GM12878 (cell line): ENCODE data around the gene ERC1. TPM values are rescaled to one million over a fixed set of nuclear protein-coding genes. Genes with fewer than 3 reads are reported as not detected.

Experiments used
- ATAC-seq: fragments of 200-7000 bp; cut with Tn5 transposase; 3 replicates; pipeline ENCODE4 v1.9.1; 2020; ENCODE audit warnings: mild to moderate bottlenecking, moderate library complexity
- BruUV-seq: library from RNA; stranded (reverse); fragments of 400-500 nt; replicated peaks from 2 replicates; lab custom pipeline; 2021; lab: Mats Ljungman, UMichigan
- CTCF ChIA-PET: fragments of 300-600 bp; sonication (Branson Sonifier 250); formaldehyde crosslinking; extraction: SDS; loops from one replicate; lab custom pipeline; 2021; ENCODE audit warnings: inconsistent platforms; lab: Yijun Ruan, JAX
- POLR2A ChIA-PET: fragments of 350-600 bp; formaldehyde crosslinking; extraction: SDS; loops from one replicate; lab custom pipeline; 2021; ENCODE audit warnings: inconsistent platforms; lab: Charles Lee
- RAD21 ChIA-PET: fragments of 300-600 bp; sonication (Branson Sonifier 250); formaldehyde crosslinking; loops from one replicate; lab custom pipeline; 2023; ENCODE audit warnings: antibody characterized with exemption; ENCODE audit not compliant: unreplicated experiment; lab: Charles Lee
- SMC1A ChIA-PET: fragments of 300-600 bp; sonication (Branson Sonifier 250); formaldehyde crosslinking; loops from one replicate; lab custom pipeline; 2023; ENCODE audit not compliant: unreplicated experiment, uncharacterized antibody; lab: Charles Lee
- DNase-seq: peaks from one replicate; pipeline ENCODE4 v3.0.0-alpha.2; 2011; ENCODE audit warnings: low read depth, low spot score
- FAIRE-seq: peaks from 3 replicates; lab custom pipeline; 2011; peaks lifted over from hg19 to GRCh38; lab: Jason Lieb, UNC
- H2AFZ ChIP-seq: 2 replicates; pipeline ENCODE4 v1.6.0; 2011; ENCODE audit warnings: low read depth, low read length, control low read depth; ENCODE audit not compliant: control insufficient read depth
- H3K27ac ChIP-seq: 2 replicates; pipeline ENCODE4 v1.5.1; 2011; ENCODE audit warnings: control low read depth; ENCODE audit not compliant: control insufficient read depth, insufficient read depth
- H3K27me3 ChIP-seq, 2 experiments: replicated peaks in 1 of 2; 2 replicates each; pipeline versions ENCODE4 v1.6.0 to v1.6.1; 2011; ENCODE audit warnings: low read length in 1 of 2; ENCODE audit not compliant: control insufficient read depth in 2 of 2, insufficient read depth in 2 of 2
- H3K36me3 ChIP-seq, 2 experiments: 2 replicates each; pipeline ENCODE4 v1.5.1; 2011; ENCODE audit warnings: low read length in 1 of 2; ENCODE audit not compliant: control insufficient read depth in 2 of 2, insufficient read depth in 2 of 2
- H3K4me1 ChIP-seq: 2 replicates; pipeline ENCODE4 v1.6.1; 2011; ENCODE audit warnings: mild to moderate bottlenecking, low read length, moderate library complexity, mixed read lengths; ENCODE audit not compliant: control insufficient read depth, insufficient read depth
- H3K4me2 ChIP-seq: 2 replicates; pipeline ENCODE4 v1.6.0; 2011; ENCODE audit warnings: control low read depth; ENCODE audit not compliant: control insufficient read depth, insufficient read depth
- H3K4me3 ChIP-seq: fragments of 200-600 bp; sonication (generic); 2 replicates; pipeline ENCODE4 v1.5.1; 2016
- H3K79me2 ChIP-seq: 2 replicates; pipeline ENCODE4 v1.6.0; 2011; ENCODE audit warnings: low read length; ENCODE audit not compliant: control insufficient read depth, insufficient read depth
- H3K9ac ChIP-seq: 2 replicates; pipeline ENCODE4 v1.8.0; 2011; ENCODE audit warnings: low read length, control low read depth, mixed read lengths; ENCODE audit not compliant: control insufficient read depth, insufficient read depth
- H3K9me3 ChIP-seq: replicated peaks from 3 replicates; pipeline ENCODE4 v1.5.1; 2011; ENCODE audit warnings: mild to moderate bottlenecking, low read length; ENCODE audit not compliant: control insufficient read depth, insufficient read depth
- H4K20me1 ChIP-seq: 2 replicates; pipeline ENCODE4 v1.6.0; 2011; ENCODE audit not compliant: control insufficient read depth, insufficient read depth
- SREBF1 ChIP-seq: IDR thresholded peaks from 2 replicates; pipeline ENCODE4 v1.6.1; 2012; ENCODE audit warnings: mild to moderate bottlenecking, low read length
- WGBS: methylation state at CpG from one replicate; pipeline ENCODE4 v1.1.6; 2016; ENCODE audit warnings: low lambda C conversion rate; ENCODE audit not compliant: insufficient replicate concordance, insufficient coverage; ENCODE audit errors: missing lambda C conversion rate; 5-methylcytosine and 5-hydroxymethylcytosine counted together
- in situ Hi-C: fragments of 300-500 bp; cut with MboI; formaldehyde crosslinking; loops from 9 replicates; pipeline ENCODE4 v1.14.3; 2018; ENCODE audit warnings: mixed read lengths
- intact Hi-C: fragments of 100-400 bp; cut with micrococcal nuclease; formaldehyde crosslinking; loops from one replicate; pipeline ENCODE4 v1.14.2; 2022; ENCODE audit not compliant: unreplicated experiment
- polyA plus RNA-seq, 11 experiments: library from polyadenylated mRNA; depleted of rRNA in 4 of 11; unstranded in 6 of 11; stranded (reverse) in 5 of 11; fragments of >200 nt; fragmentation: Nextera tagmentation in 4 of 11; fragmentation: Illumina TruSeq in 1 of 11; extraction: Ambion mirVana in 4 of 11; extraction: Trizol in 1 of 11; gene quantifications; 1 replicate in 1 of 11; 2 replicates in 10 of 11; pipeline versions ENCODE4 v1.2.1 to v1.2.3, GENCODE V29; 2011 to 2016; ENCODE audit warnings: inconsistent platforms in 2 of 11, missing spikeins in 2 of 11, low read depth in 1 of 11
- total RNA-seq, 4 experiments: library from RNA; depleted of rRNA in 3 of 4; stranded (reverse); fragments of >200 nt in 3 of 4; fragmentation: Illumina TruSeq in 1 of 4; extraction: Trizol in 1 of 4; gene quantifications; 2 replicates each; pipeline versions ENCODE4 v1.2.1 to v1.2.3, GENCODE V29; 2013 to 2021
- TF ChIP-seq, protein P1 (sequence below): fragments of 450-650 bp; IDR thresholded peaks from 2 replicates; pipeline ENCODE4 v1.6.1; 2016; ENCODE audit warnings: mild to moderate bottlenecking

ERC1 gene
- total and polyA plus RNA-seq, 10 of the 15 experiments (the other 5 are each of a cell fraction or from before 2014, with no cell fraction given) = 0.75 to 8.0 (median 5.0) TPM

DNA sequence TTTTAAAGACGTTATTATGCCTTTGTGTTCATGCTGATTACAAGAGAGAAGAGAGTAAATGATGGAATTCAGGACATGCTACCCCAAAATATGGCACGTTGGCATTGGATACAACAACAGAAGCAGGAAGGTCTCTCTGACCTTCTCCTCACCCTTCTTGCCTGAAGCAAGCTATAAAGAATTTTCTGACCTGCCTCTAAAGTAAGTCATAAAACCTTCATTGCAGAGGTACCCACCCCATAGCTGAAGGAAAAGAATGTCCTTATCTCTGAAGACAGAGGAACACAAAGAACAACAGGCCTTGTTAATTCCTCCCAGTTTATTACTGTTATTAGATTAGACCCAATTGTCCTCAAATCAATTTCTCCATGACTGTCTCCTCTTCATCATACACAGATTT is 427.1 kb downstream of the ERC1 start (continued):
- TF ChIP-seq SREBF1 = no peak

DNA sequence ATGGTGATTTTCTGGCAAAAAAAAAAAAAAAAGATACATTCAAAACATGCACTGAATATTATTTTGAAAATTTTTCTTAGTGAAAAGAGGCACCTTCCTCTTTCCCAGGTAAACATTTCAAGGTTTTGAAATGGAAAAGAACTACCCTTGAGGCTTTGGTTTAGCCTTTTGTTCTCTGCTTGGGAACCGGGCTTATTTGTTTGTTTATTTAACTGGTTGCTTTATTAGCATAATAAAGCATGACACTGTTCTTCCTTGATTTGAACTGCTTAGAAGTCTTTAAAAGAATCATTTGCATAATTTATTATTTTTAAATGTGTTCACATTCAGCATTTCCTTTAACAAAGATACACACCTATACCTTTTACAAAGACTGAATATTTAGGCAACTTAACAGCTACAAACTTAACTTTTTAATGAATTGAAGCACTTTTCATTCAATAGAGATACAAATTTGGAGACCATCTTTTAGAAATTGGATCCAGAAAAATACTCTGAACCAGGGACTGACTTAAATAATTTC is 428.9 kb downstream of the ERC1 start:
- Histone ChIP-seq H2AFZ (no peak overlapping the region), H3K27me3 (no peaks in the 10 kb centered on the region), H4K20me1 (no peaks in the 10 kb centered on the region), H3K9ac (no peak overlapping the region), H3K4me3 (no peak overlapping the region), H3K4me1 (no peaks in the 10 kb centered on the region), H3K4me2 (no peak overlapping the region), H3K79me2 (no peaks in the 10 kb centered on the region), H3K27ac (no peak overlapping the region), H3K9me3 (peaks cover 22% of the 10 kb centered on the region), H3K36me3 (no peaks in the 10 kb centered on the region)
- in situ Hi-C loops (no loop called here), intact Hi-C loops (loop anchor here (5.0 kb wide), 2 partner anchors 112 to 182 kb away; no protein-coding TSS in a partner anchor)
- no peak for FAIRE-seq
- CTCF ChIA-PET = interaction anchor here (1.0 kb wide), 1 partner anchor 97 kb away, joined by 3 read pairs; no protein-coding TSS in a partner anchor
- ATAC-seq = no peak
- no peak for DNase-seq
- POLR2A ChIA-PET = no interaction called here
- TF ChIP-seq, protein P1, sequence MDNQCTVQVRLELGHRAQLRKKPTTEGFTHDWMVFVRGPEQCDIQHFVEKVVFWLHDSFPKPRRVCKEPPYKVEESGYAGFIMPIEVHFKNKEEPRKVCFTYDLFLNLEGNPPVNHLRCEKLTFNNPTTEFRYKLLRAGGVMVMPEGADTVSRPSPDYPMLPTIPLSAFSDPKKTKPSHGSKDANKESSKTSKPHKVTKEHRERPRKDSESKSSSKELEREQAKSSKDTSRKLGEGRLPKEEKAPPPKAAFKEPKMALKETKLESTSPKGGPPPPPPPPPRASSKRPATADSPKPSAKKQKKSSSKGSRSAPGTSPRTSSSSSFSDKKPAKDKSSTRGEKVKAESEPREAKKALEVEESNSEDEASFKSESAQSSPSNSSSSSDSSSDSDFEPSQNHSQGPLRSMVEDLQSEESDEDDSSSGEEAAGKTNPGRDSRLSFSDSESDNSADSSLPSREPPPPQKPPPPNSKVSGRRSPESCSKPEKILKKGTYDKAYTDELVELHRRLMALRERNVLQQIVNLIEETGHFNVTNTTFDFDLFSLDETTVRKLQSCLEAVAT = no peak
- BruUV-seq = no TSS peak
- SMC1A ChIA-PET = no interaction called here
- RAD21 ChIA-PET = no interaction called here
- 90% methylated on average over 1 of the region's 1 CpG for WGBS
